ENCODE data around the gene IHH.

Gene IHH

GRCh38 chr2:219060821-219061791, at the start of gene IHH:
IHH (minus strand) TSS chr2:219060921; CDS start chr2:219060467, 454 bp downstream.
- Histone ChIP-seq H3K9me2 (replicated peaks; ENCODE audit: insufficient read depth, low read length) (no peaks in the 10 kb centered on the region), H4K20me1 (ENCODE audit: low read depth, low read length) (no peaks in the 10 kb centered on the region), H3K36me3 (ENCODE audit: low read length) (no peaks in the 10 kb centered on the region), H3K9ac (ENCODE audit: low read length) (no peak within 1 kb of the TSS), H3K27me3 (ENCODE audit: low read length) (no peaks in the 10 kb centered on the region), H3K4me2 (ENCODE audit: low read depth, low read length, poor library complexity, severe bottlenecking) (no peak within 1 kb of the TSS), H3K4me3 (ENCODE audit: insufficient read depth, low read length, poor library complexity, severe bottlenecking) (no peak within 1 kb of the TSS), H3K27ac (ENCODE audit: low read depth, low read length) (no peak within 1 kb of the TSS), H3K9me3 (ENCODE audit: insufficient read depth, low read length) (no peaks in the 10 kb centered on the region), H3F3A (ENCODE audit: insufficient read depth) (no peaks in the 10 kb centered on the region), H2AFZ (ENCODE audit: low read depth, low read length, severe bottlenecking) (no peak within 1 kb of the TSS), H3K79me2 (ENCODE audit: insufficient read depth, low read length) (no peaks in the 10 kb centered on the region)
- TF ChIP-seq CTCF (IDR thresholded peaks at IDR 0.05; ENCODE audit: insufficient read depth, low read length, poor library complexity, severe bottlenecking), result no peak
- TF ChIP-seq EZH2phosphoT487 (conservative IDR thresholded peaks at IDR 0.05; ENCODE audit: low read length), result no peak

GRCh38 chr2:219109471-219109870, 48.8 kb upstream of the IHH start:
- Histone ChIP-seq H2AFZ (ENCODE audit: low read depth, low read length, severe bottlenecking) (no peak overlapping the region), H3K79me2 (ENCODE audit: insufficient read depth, low read length) (no peaks in the 10 kb centered on the region), H3K36me3 (ENCODE audit: low read length) (no peaks in the 10 kb centered on the region), H3K9me2 (replicated peaks; ENCODE audit: insufficient read depth, low read length) (no peaks in the 10 kb centered on the region), H3K27me3 (ENCODE audit: low read length) (no peaks in the 10 kb centered on the region), H3K4me2 (ENCODE audit: low read depth, low read length, poor library complexity, severe bottlenecking) (no peak overlapping the region), H3F3A (ENCODE audit: insufficient read depth) (no peaks in the 10 kb centered on the region), H3K4me3 (ENCODE audit: insufficient read depth, low read length, poor library complexity, severe bottlenecking) (no peak overlapping the region), H3K9ac (ENCODE audit: low read length) (no peak overlapping the region), H3K9me3 (ENCODE audit: insufficient read depth, low read length) (no peaks in the 10 kb centered on the region), H4K20me1 (ENCODE audit: low read depth, low read length) (no peaks in the 10 kb centered on the region), H3K27ac (ENCODE audit: low read depth, low read length) (no peak overlapping the region)
- TF ChIP-seq CTCF (IDR thresholded peaks at IDR 0.05; ENCODE audit: insufficient read depth, low read length, poor library complexity, severe bottlenecking) (no peak), EZH2phosphoT487 (conservative IDR thresholded peaks at IDR 0.05; ENCODE audit: low read length) (no peak)

GRCh38 chr2:219107758-219108157, 47.0 kb upstream of the IHH start:
- Histone ChIP-seq H3K27ac (ENCODE audit: low read depth, low read length) (no peak overlapping the region), H3K4me3 (ENCODE audit: insufficient read depth, low read length, poor library complexity, severe bottlenecking) (no peak overlapping the region), H3K79me2 (ENCODE audit: insufficient read depth, low read length) (no peaks in the 10 kb centered on the region), H3K9ac (ENCODE audit: low read length) (no peak overlapping the region), H3K4me2 (ENCODE audit: low read depth, low read length, poor library complexity, severe bottlenecking) (no peak overlapping the region), H2AFZ (ENCODE audit: low read depth, low read length, severe bottlenecking) (no peak overlapping the region), H3F3A (ENCODE audit: insufficient read depth) (no peaks in the 10 kb centered on the region), H3K9me3 (ENCODE audit: insufficient read depth, low read length) (no peaks in the 10 kb centered on the region), H3K27me3 (ENCODE audit: low read length) (no peaks in the 10 kb centered on the region), H3K36me3 (ENCODE audit: low read length) (no peaks in the 10 kb centered on the region), H3K9me2 (replicated peaks; ENCODE audit: insufficient read depth, low read length) (no peaks in the 10 kb centered on the region), H4K20me1 (ENCODE audit: low read depth, low read length) (no peaks in the 10 kb centered on the region)
- no peak for TF ChIP-seq EZH2phosphoT487 (conservative IDR thresholded peaks at IDR 0.05; ENCODE audit: low read length)
- TF ChIP-seq CTCF (IDR thresholded peaks at IDR 0.05; ENCODE audit: insufficient read depth, low read length, poor library complexity, severe bottlenecking), result no peak
